ENCODE measurements around the gene CRELD1. TPM values are rescaled to one million over a fixed set of nuclear protein-coding genes. Genes with fewer than 3 reads are reported as not detected.
"Not testable (repeated sequence)": the region's sequence is repeated elsewhere in the genome, so short reads cannot be mapped to it uniquely, and the experiment has no call there.

Gene CRELD1
- total RNA-seq, 1 donor = 7.6 TPM

DNA sequence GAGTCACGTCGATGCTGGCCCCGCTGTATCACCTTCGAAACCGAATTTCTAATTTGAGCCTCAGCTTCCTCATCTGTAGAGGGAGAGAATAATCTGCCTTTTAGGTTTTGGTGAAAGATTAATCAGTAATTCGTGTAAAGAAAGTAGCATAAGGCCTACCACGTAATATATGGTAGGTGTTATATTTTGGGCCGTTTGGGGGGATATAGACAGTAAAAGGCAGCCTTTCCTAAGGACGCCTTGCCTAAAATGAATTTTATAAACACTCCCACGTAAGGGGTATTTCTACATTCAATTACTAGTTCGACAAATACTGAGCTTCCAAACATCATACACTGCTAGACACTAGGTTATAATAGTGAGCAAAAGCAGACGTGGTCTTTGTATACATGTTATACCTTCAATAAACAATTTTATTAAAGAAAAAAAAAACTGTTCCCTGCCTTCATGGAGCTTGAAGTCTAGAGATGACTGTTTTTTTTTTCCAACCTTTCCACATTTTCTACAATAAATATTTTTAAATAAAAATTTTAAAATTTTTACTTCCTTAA, 42.5 kb upstream of the CRELD1 start:
- peak overlapping the region; percentile 79 for H3K4me2 ChIP-seq (ENCODE audit: insufficient read depth, low read length)
- H3K27me3 ChIP-seq (ENCODE audit: insufficient read depth, low read length) = no peaks in the 10 kb centered on the region
- H2AFZ ChIP-seq (ENCODE audit: low read length) = peak overlapping the region; percentile 97
- peaks cover 29% of the 10 kb centered on the region for H3K79me2 ChIP-seq (ENCODE audit: insufficient read depth, low read length)
- peaks cover 12% of the 10 kb centered on the region for H3K36me3 ChIP-seq (ENCODE audit: insufficient read depth, low read length)
- H3K4me1 ChIP-seq (ENCODE audit: insufficient read depth, low read length) = peaks cover 21% of the 10 kb centered on the region
- H4K20me1 ChIP-seq (ENCODE audit: insufficient read depth, low read length) = peaks cover 2% of the 10 kb centered on the region
- H3K9me3 ChIP-seq (ENCODE audit: low read depth, low read length) = no peaks in the 10 kb centered on the region
- peak overlapping the region; percentile 92 for H3K4me3 ChIP-seq (ENCODE audit: insufficient read depth, low read length)
- TF ChIP-seq, protein P1, sequence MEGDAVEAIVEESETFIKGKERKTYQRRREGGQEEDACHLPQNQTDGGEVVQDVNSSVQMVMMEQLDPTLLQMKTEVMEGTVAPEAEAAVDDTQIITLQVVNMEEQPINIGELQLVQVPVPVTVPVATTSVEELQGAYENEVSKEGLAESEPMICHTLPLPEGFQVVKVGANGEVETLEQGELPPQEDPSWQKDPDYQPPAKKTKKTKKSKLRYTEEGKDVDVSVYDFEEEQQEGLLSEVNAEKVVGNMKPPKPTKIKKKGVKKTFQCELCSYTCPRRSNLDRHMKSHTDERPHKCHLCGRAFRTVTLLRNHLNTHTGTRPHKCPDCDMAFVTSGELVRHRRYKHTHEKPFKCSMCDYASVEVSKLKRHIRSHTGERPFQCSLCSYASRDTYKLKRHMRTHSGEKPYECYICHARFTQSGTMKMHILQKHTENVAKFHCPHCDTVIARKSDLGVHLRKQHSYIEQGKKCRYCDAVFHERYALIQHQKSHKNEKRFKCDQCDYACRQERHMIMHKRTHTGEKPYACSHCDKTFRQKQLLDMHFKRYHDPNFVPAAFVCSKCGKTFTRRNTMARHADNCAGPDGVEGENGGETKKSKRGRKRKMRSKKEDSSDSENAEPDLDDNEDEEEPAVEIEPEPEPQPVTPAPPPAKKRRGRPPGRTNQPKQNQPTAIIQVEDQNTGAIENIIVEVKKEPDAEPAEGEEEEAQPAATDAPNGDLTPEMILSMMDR (IDR thresholded peaks at IDR 0.05; ENCODE audit: extremely low read depth, low read depth, low read length) = no peak
- peak; percentile 66 for DNase-seq (ENCODE audit: insufficient read length, low spot score, missing footprints)
- peak overlapping the region; percentile 91 for H3K27ac ChIP-seq (ENCODE audit: low read depth, low read length)

GRCh38 chr3:9893739-9894138, 39.9 kb upstream of the CRELD1 start:
- TF ChIP-seq, protein P1 (IDR thresholded peaks at IDR 0.05; ENCODE audit: extremely low read depth, low read depth, low read length) = no peak
- no peaks in the 10 kb centered on the region for H3K27me3 ChIP-seq (ENCODE audit: insufficient read depth, low read length)
- H2AFZ ChIP-seq (ENCODE audit: low read length) = no peak overlapping the region
- H3K4me2 ChIP-seq (ENCODE audit: insufficient read depth, low read length) = no peak overlapping the region
- peaks cover 2% of the 10 kb centered on the region for H4K20me1 ChIP-seq (ENCODE audit: insufficient read depth, low read length)
- peaks cover 12% of the 10 kb centered on the region for H3K36me3 ChIP-seq (ENCODE audit: insufficient read depth, low read length)
- H3K79me2 ChIP-seq (ENCODE audit: insufficient read depth, low read length) = peaks cover 29% of the 10 kb centered on the region
- H3K27ac ChIP-seq (ENCODE audit: low read depth, low read length) = peak overlapping the region; percentile 3
- H3K4me3 ChIP-seq (ENCODE audit: insufficient read depth, low read length) = no peak overlapping the region
- no peaks in the 10 kb centered on the region for H3K9me3 ChIP-seq (ENCODE audit: low read depth, low read length)
- H3K4me1 ChIP-seq (ENCODE audit: insufficient read depth, low read length) = peaks cover 38% of the 10 kb centered on the region
- DNase-seq (ENCODE audit: insufficient read length, low spot score, missing footprints) = no peak

DNA sequence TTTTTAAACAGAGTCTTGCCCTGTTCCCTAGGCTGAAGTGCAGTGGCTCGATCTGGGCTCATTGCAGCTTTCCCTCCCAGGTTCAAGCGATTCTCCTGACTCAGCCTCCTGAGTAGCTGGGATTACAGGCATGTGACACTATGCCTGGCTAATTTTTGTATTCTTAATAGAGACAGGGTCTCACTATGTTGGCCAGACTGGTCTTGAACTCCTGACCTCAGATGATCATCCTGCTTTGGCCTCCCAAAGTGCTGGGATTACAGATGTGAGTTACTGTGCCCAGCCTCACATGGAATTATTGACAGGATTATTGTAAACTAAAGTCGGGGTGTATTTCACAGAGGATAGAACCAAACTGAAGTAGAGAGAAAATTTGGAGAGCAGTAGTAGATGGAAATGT, 37.9 kb upstream of the CRELD1 start:
- H3K27me3 ChIP-seq (ENCODE audit: insufficient read depth, low read length); DNase-seq (ENCODE audit: insufficient read length, low spot score, missing footprints); H4K20me1 ChIP-seq (ENCODE audit: insufficient read depth, low read length); H2AFZ ChIP-seq (ENCODE audit: low read length); H3K4me3 ChIP-seq (ENCODE audit: insufficient read depth, low read length); H3K27ac ChIP-seq (ENCODE audit: low read depth, low read length); H3K9me3 ChIP-seq (ENCODE audit: low read depth, low read length); H3K4me2 ChIP-seq (ENCODE audit: insufficient read depth, low read length): not testable (repeated sequence)
- H3K36me3 ChIP-seq (ENCODE audit: insufficient read depth, low read length) = peaks cover 12% of the 10 kb centered on the region
- peaks cover 26% of the 10 kb centered on the region for H3K79me2 ChIP-seq (ENCODE audit: insufficient read depth, low read length)
- H3K4me1 ChIP-seq (ENCODE audit: insufficient read depth, low read length) = peaks cover 42% of the 10 kb centered on the region

DNA sequence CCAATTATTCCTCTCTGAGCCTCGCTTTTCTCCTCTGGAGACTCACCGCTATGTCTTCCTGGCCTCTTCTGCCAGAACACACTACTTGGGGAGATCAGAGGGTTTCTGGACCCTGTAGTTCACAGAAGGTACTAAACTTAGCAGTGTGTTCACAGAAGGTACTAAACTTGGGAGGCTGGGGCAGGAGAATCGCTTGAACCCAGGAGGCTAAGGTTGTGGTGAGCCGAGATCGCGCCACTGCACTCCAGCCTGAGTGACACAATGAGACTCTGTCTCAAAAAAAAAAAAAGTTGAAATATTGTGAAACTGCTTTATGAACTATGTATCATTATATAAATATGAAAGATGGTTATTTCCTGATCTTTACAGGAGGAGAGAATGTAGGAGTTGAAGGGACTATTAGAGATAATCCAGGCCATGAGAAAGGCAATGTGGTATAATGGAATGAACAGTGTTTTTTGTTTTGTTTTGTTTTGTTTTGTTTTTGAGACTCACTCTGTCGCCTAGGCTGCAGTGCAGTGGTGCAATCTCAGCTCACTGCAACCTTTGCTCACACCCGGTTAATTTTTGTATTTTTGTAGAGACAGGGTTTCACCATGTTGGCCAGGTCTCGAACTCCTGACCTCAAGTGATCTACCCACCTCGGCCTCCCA, 36.8 kb upstream of the CRELD1 start:
- H3K79me2 ChIP-seq (ENCODE audit: insufficient read depth, low read length) = peaks cover 16% of the 10 kb centered on the region
- not testable (repeated sequence) for H4K20me1 ChIP-seq (ENCODE audit: insufficient read depth, low read length); H3K4me3 ChIP-seq (ENCODE audit: insufficient read depth, low read length); H3K4me2 ChIP-seq (ENCODE audit: insufficient read depth, low read length); DNase-seq (ENCODE audit: insufficient read length, low spot score, missing footprints); H3K9me3 ChIP-seq (ENCODE audit: low read depth, low read length); H2AFZ ChIP-seq (ENCODE audit: low read length); H3K27me3 ChIP-seq (ENCODE audit: insufficient read depth, low read length)
- H3K36me3 ChIP-seq (ENCODE audit: insufficient read depth, low read length) = peaks cover 12% of the 10 kb centered on the region
- peak overlapping the region; percentile 40 for H3K27ac ChIP-seq (ENCODE audit: low read depth, low read length)
- H3K4me1 ChIP-seq (ENCODE audit: insufficient read depth, low read length) = peaks cover 38% of the 10 kb centered on the region
